MCF 10A (cell line): Measurements from ENCODE around the gene PLA2G5. TPM values are rescaled to one million over a fixed set of nuclear protein-coding genes. Genes with fewer than 3 reads are reported as not detected.

Experiments used
- BruUV-seq: library from RNA; stranded (reverse); fragments of 400-500 nt; replicated peaks from 2 replicates; lab custom pipeline; 2021; lab: Mats Ljungman, UMichigan
- CTCF ChIA-PET: fragments of 300-600 bp; sonication (Branson Sonifier 250); formaldehyde crosslinking; extraction: SDS; loops from one replicate; lab custom pipeline; 2021; ENCODE audit warnings: antibody characterized with exemption, inconsistent platforms; lab: Yijun Ruan, JAX
- POLR2A ChIA-PET: fragments of 300-600, 350-650 bp; sonication (Branson Sonifier 250); formaldehyde crosslinking; extraction: SDS; loops from one replicate; lab custom pipeline; 2020; ENCODE audit warnings: antibody characterized with exemption, inconsistent platforms; lab: Yijun Ruan, JAX
- DNase-seq: peaks from one replicate; pipeline ENCODE4 v3.0.0-alpha.2; 2018; ENCODE audit not compliant: unreplicated experiment
- H3K27ac Mint-ChIP-seq: one replicate; pipeline ENCODE4 v1.8.0; 2022; ENCODE audit warnings: mild to moderate bottlenecking, low read depth, mixed read lengths; ENCODE audit not compliant: unreplicated experiment
- H3K27me3 Mint-ChIP-seq: one replicate; pipeline ENCODE4 v1.8.0; 2022; ENCODE audit warnings: mixed read lengths; ENCODE audit not compliant: insufficient read depth, unreplicated experiment
- H3K36me3 Mint-ChIP-seq: one replicate; pipeline ENCODE4 v1.8.0; 2022; ENCODE audit warnings: mild to moderate bottlenecking, moderate library complexity, mixed read lengths; ENCODE audit not compliant: insufficient read depth, unreplicated experiment
- H3K4me1 Mint-ChIP-seq: one replicate; pipeline ENCODE4 v1.8.0; 2022; ENCODE audit warnings: mixed read lengths; ENCODE audit not compliant: insufficient read depth, unreplicated experiment
- H3K4me3 Mint-ChIP-seq: one replicate; pipeline ENCODE4 v1.8.0; 2022; ENCODE audit warnings: mild to moderate bottlenecking, moderate library complexity, mixed read lengths; ENCODE audit not compliant: unreplicated experiment
- H3K9me3 Mint-ChIP-seq: one replicate; pipeline ENCODE4 v1.8.0; 2022; ENCODE audit warnings: mixed read lengths; ENCODE audit not compliant: unreplicated experiment
- intact Hi-C: fragments of 100-400 bp; cut with micrococcal nuclease; formaldehyde crosslinking; loops from 2 replicates; pipeline ENCODE4 v1.14.1; 2022
- total RNA-seq: library from RNA; stranded (reverse); gene quantifications from 2 replicates; pipeline ENCODE4 v1.2.3, GENCODE V29; 2022
- TF ChIP-seq, protein P1 (sequence below): fragments of 200-600 bp; IDR thresholded peaks from one replicate; pipeline ENCODE4 v1.8.0; 2022; ENCODE audit warnings: antibody characterized with exemption, mild to moderate bottlenecking; ENCODE audit not compliant: unreplicated experiment

PLA2G5 gene
- total RNA-seq, 1 experiment from 2014 or later, result not detected

DNA sequence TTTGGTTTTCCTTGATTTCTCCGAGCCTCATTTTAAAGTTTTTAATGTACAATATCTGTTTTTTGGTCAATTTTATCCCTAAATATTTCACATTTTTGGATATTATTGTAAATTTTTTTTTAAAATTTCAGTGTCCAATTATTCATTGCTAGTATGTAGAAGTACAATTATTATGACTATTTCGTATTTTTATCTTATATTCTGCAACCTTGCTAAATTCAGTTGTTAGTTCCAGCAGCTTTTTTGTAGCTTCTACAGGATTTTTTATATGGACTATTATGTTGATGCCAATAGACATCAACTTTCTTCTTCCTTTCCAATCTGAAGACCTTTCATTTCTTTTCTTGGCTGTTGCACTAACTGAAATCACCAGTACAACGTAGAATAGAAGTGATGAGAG is 65.0 kb downstream of the PLA2G5 start:
- Mint-ChIP-seq H3K4me1 (peaks cover 6% of the 10 kb centered on the region), H3K36me3 (no peaks in the 10 kb centered on the region)
- CTCF ChIA-PET, result interaction anchor here (1.3 kb wide), 1 partner anchor 17 kb away, joined by 3 read pairs; no protein-coding TSS in a partner anchor

DNA sequence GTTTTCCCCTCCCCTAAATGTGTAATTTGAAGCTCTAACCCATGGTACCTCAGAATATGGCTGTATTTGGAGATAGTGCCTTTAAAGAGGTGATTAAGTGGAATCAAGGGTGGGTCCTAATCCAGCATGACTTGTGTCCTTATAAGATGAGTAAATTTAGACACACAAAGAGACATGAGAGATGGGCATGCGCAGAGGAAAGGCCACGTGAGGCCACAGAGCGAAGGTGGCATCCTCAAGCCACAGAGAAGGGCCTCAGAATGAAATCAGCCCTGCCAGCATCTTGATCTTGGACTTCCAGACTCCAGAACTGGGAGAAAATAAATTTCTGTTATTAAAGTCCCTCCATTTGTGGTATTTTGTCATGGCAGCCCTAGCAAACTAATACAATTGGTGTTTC is 66.3 kb downstream of the PLA2G5 start:
- intact Hi-C loops, result no loop called here
- H3K27ac Mint-ChIP-seq, result no peak overlapping the region
- H3K27me3 Mint-ChIP-seq, result no peaks in the 10 kb centered on the region
- CTCF ChIA-PET, result no interaction called here
- H3K4me1 Mint-ChIP-seq, result peaks cover 6% of the 10 kb centered on the region
- no TSS peak for BruUV-seq
- H3K36me3 Mint-ChIP-seq, result no peaks in the 10 kb centered on the region
- no peak for DNase-seq
- TF ChIP-seq, protein P1, sequence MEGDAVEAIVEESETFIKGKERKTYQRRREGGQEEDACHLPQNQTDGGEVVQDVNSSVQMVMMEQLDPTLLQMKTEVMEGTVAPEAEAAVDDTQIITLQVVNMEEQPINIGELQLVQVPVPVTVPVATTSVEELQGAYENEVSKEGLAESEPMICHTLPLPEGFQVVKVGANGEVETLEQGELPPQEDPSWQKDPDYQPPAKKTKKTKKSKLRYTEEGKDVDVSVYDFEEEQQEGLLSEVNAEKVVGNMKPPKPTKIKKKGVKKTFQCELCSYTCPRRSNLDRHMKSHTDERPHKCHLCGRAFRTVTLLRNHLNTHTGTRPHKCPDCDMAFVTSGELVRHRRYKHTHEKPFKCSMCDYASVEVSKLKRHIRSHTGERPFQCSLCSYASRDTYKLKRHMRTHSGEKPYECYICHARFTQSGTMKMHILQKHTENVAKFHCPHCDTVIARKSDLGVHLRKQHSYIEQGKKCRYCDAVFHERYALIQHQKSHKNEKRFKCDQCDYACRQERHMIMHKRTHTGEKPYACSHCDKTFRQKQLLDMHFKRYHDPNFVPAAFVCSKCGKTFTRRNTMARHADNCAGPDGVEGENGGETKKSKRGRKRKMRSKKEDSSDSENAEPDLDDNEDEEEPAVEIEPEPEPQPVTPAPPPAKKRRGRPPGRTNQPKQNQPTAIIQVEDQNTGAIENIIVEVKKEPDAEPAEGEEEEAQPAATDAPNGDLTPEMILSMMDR, result no peak
- peaks cover 7% of the 10 kb centered on the region for H3K9me3 Mint-ChIP-seq
- H3K4me3 Mint-ChIP-seq, result no peak overlapping the region
- POLR2A ChIA-PET, result no interaction called here

More for the DNA sequence above, 65.0 kb downstream of the PLA2G5 start:
- no peak overlapping the region for H3K27ac Mint-ChIP-seq
- H3K4me3 Mint-ChIP-seq, result no peak overlapping the region
- DNase-seq, result no peak
- BruUV-seq, result no TSS peak
- peaks cover 7% of the 10 kb centered on the region for H3K9me3 Mint-ChIP-seq
- POLR2A ChIA-PET, result no interaction called here
- no peaks in the 10 kb centered on the region for H3K27me3 Mint-ChIP-seq
- intact Hi-C loops, result no loop called here
- TF ChIP-seq, protein P1, result no peak

DNA sequence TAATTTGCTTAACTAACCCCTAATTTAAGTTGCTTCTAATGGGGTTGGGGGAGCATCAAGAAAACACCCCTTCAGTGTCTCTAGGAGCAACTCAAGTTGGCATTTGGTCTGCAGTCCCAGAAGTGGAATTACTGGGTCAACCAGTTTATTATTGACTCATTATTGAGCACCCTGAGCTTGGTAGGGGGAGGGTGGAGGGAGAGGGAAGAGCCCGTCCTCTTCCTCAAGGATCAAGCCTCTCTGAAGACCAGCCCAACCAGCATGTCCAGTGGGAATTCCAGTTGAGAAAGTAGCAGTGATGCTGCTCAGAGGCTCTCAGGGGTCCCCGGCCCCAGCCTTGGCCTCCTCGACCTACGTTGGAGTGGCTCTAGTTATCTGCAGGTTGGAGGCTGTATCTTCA is 67.1 kb downstream of the PLA2G5 start:
- TF ChIP-seq, protein P1, result no peak
- CTCF ChIA-PET, result no interaction called here
- POLR2A ChIA-PET, result no interaction called here
- Mint-ChIP-seq H3K27me3 (no peaks in the 10 kb centered on the region), H3K9me3 (peaks cover 7% of the 10 kb centered on the region), H3K36me3 (no peaks in the 10 kb centered on the region), H3K4me1 (peaks cover 6% of the 10 kb centered on the region), H3K4me3 (no peak overlapping the region), H3K27ac (no peak overlapping the region)
- BruUV-seq, result no TSS peak
- DNase-seq, result no peak
- intact Hi-C loops, result no loop called here

DNA sequence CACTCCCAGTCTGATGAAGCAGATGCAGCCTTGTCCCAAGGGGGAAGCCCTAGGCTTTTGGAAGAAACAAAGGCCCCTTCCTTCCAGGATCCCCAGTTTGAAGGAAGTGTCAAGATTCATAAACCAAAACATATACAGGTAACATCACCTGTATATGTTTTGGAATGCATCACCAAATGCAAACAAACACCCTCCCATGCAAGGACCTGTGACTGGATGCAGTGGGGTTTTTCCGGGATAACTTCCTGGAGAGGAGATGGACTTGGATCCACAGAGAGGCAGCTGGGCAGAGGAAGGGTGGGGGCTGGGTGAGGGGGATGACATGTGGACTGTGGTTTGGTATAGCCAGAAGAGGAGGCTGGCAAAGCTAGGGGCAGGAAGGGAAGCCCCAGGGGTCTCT is 67.6 kb downstream of the PLA2G5 start:
- Mint-ChIP-seq H3K27ac (no peak overlapping the region), H3K27me3 (no peaks in the 10 kb centered on the region), H3K9me3 (peaks cover 7% of the 10 kb centered on the region), H3K4me3 (no peak overlapping the region), H3K36me3 (no peaks in the 10 kb centered on the region), H3K4me1 (peaks cover 6% of the 10 kb centered on the region)
- intact Hi-C loops, result no loop called here
- BruUV-seq, result no TSS peak
- TF ChIP-seq, protein P1, result no peak
- DNase-seq, result no peak
- ChIA-PET CTCF (interaction anchor here (0.9 kb wide), 1 partner anchor 36 kb away, joined by 4 read pairs; no protein-coding TSS in a partner anchor), POLR2A (no interaction called here)
